ENCODE measurements around the gene AP1M2. TPM values are rescaled to one million over a fixed set of nuclear protein-coding genes. Genes with fewer than 3 reads are reported as not detected.
"Not testable (repeated sequence)": the region's sequence is repeated elsewhere in the genome, so short reads cannot be mapped to it uniquely, and the experiment has no call there.

Gene AP1M2
- polyA plus RNA-seq, 1 donor: 0.86 TPM

DNA sequence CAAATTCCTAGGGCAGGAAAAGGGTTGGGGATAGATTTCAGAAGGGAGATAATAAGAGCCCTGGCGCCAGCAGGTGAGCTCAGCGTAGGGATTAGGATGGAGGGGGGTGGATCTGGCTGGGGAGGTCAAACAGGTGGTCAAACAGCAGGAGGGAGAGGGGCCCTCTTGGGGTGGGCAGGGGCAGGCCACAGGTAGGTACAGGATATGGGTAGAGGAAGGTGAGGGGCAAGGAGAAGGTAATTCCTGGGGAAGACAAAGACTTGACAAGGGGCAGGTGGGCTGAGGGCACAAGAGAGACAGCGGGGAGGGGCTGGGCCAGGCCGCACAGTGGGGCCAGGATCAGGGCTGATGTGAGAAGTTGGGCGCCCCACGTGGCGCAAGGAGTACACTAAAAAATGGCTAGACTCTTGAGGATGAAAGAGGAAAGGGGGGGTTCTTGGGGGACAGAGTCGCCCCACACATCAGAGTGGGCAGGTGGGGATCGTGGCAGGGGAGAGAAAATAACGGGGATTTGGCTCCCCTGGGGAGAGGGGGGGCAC is 22.0 kb downstream of the AP1M2 start:
- DNase-seq: no peak

DNA sequence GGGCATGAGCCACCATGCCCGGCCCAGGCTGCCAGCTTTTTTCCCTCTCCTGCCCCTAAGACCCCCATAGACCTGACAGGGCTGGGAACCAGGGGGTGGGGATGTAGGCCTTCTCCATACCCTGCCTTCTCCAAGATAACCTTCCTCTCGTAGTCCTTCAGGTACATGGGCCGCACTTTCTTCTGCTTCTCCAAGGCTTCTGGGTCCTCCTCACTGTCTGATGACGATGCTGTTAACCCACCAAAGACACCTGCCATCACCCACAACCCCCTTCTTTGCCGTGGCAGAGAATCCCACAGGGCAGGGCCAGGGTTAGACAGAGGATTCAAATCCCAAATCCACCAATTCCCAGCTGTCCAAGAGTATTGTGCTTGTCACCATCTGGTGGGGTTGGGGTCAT is 24.5 kb downstream of the AP1M2 start:
- no peak for DNase-seq

DNA sequence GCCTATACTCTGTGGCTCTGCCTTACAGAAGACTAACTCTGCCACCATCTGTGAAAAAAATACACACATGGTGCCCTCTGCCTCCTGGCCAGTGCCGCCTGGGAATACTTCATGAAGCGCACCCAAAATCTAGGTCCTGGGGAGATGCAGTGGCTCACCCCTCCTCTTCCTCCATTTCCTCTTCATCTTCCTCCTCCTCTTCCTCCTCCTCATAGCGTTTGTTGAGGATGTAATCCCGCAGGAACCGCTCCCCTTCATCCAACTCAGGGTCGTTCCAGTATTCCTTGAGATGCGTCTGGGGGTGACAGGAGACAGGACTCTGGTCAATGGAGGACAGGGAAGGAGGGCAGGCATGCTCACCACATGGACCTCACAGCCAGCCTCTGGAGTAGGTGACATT is 27.0 kb downstream of the AP1M2 start:
- DNase-seq: no peak

DNA sequence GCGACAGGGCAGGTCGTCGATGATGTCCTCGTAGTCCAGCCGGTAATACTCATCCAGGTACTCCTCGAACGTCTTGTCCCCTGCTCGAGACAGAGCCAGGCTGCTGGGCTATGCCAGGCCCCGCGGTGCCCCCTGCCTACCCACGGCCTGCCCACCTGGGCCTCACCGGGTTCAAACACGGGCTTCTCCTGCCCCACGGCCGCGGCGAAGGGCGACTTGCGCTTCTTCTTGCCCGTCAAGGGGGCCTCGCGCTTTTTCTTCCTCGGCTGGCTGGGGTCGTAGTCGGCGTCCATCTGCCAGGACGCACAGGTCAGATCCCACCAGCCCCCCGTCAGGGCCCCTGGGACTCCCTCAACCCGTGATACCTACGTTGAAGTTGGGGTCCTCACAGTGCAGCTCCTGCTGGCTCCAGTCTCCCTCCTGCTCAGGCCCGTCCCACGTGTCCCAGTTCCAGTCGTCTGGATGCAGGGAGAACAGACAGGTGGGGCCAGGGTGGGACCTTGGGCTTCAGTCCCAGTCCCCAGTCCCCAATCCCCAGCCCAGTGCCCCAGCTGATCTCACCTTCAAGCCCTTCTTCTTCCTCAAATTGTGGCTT is 29.4 kb downstream of the AP1M2 start:
- no peak for DNase-seq

DNA sequence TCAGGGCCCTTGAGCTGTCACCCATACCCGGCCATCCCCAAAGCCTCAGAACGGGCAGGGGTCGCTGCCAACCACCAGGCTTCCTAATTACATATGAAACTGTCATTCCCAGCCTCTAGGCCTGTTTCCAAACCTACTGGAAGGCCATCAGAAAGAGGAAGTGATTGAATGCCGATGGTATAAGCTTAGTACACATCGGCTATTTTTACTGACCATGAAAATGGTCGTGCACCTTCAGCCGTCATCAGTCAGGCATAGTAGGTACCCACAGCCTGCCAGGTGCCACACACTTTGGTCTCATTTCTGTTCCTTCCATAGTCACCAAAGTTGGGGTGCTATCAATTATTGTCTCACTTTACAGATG is 31.5 kb downstream of the AP1M2 start:
- no peak for DNase-seq

DNA sequence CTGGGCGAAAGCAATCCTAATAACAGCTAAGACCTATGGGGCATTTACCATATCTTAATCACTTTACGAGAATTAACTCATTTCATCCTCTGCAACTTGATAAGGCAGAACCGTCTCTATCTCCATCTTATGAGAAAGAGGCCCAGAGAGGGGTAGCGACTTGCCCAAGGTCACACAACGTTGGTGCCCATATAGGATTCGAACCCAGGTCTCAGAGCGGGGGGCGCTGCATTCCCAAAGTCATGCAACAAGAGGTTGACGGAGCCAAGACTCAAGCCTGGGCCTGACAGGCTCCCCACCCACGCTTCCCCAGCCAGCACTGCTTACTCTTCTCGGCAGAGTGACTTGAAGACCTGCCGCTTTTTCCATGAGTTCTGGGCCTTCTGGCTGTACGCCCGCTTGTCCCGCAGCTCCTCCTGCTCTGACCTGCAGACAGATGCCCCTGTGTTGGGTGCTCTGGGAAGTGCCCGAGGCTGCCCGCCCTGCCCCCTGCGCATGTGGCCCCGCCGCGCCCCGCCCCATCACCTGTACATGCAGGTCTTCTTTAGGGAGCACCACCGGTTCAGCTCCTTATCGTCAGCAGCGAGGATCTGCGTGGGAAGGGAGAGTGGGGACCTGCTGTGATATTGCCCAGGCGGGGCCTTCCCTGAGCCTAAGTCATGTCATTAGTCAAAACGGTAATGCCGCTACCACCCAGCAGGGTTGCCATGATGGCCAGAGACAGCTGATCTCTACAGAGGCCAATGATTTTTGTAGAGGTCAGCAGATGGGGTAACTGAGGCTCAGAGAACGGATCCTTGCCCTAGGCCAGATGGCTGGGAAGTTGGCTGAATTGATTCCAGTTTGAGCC is 32.1 kb downstream of the AP1M2 start:
- DNase-seq: no peak

DNA sequence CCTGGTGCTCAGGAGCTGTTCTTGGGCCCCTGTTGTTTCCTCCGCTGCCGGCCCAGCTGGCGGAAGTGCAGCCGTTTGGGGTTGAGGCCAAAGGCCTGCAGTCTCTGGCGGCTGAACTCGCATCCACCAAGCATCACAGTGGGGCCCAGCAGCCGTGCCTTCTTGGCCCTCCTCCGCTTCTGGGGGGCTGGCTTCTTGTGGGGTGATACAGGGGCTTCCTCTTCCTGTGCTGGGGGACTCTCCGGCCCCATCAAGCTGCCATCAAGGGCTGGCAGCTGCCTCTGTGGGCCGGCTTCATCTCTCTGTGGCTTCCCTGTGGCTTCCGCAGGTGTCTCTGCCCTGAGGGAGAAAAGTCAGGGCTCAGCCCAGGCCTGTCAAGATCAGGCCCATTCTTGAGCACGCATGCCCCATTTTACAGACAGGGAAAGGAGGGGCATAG is 33.1 kb downstream of the AP1M2 start:
- DNase-seq: no peak

DNA sequence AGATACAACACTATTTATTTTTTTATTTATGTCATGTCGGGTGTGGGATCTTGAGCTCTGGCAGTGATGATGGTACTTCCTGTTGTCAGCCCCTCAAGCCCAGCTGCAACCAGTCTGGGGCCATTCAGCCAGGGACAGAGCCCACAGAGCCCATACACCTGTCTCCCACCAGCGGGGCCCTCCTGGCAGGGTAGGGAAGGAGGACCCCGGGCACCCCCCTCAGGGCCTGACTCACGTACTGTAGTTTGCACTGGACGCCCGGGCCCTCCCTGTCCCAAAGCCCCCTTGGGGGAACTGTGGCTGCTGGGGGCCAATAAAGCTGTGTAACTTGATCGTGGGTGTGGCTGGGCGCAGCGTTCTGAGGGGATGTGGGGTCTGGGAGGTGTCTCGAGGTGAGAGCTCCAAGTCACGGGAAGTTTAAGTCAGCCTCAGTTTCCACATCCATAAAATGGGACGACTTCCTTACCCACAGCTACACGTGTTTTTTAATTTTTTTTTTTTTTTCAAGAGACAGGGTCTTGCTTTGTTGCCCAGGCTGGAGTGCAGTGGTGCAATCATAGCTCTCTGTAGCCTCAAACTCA is 33.9 kb downstream of the AP1M2 start:
- DNase-seq: no peak

DNA sequence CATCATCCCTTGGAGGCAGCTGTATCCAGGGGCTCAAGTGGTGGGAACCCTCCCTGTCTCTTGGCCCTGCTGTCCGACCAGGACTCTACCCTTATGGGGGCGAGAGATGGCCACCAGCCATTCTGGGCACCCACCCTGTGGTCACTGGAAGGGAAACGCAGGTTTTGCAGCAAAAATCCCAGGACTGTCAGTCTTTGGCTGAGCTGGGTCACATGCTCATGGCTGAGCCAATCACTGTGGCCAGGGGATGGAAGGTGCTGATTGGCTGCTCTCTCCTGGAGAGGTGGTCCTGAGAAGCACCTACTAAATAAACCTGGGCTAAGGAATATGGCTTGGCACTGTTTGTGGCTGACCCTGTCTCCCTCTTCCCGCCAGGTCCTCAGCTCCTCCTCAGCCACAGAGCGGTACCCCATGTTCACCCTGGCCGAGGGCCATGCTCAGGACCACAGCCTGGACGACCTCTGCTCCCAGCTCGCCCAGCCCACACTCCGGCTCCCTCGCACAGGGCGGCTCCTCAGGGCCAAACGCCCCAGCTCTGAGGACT is 34.5 kb downstream of the AP1M2 start:
- no peak for DNase-seq

DNA sequence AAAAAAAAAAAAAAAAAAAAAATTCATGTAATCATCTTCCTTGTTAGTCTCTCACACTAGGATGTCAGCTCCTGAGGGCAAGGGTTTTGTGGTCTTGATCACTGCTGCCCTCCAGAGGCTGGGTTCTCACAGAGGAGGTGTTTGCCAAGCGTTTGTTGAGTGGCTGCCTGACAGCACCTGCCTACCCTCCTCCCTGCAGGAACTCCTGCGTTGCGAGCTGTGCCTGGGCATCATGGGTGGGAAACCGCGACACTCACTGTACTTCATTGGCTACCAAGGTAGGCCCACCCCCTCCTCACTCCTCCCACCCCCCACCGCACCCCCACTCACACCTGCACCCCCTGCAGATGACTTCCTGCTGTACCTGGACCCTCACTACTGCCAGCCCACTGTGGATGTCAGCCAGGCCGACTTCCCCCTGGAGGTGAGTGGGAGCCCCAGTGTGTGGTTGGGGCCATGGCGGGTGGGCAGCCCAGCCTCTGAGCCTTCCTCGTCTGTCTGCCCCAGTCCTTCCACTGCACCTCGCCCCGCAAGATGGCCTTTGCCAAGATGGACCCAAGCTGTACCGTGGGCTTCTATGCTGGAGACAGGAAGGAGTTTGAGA is 35.3 kb downstream of the AP1M2 start:
- DNase-seq: no peak

DNA sequence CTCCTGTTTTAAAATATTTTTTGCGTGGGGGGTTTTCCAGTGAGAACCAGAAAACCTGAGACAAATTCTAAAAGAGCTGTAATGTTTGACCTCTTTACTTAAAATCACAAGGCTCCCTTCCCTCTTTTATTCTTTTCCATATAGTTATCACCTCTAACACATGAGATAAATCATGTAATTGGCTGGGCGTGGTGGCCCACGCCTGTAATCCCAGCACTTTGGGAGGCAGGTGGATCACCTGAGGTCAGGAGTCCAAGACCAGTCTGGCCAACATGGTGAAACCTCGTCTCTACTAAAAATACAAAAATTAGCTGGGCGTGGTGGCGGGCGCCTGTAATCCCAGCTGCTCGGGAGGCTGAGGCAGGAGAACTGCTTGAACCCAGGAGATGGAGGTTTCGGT is 36.1 kb downstream of the AP1M2 start:
- not testable (repeated sequence) for DNase-seq

DNA sequence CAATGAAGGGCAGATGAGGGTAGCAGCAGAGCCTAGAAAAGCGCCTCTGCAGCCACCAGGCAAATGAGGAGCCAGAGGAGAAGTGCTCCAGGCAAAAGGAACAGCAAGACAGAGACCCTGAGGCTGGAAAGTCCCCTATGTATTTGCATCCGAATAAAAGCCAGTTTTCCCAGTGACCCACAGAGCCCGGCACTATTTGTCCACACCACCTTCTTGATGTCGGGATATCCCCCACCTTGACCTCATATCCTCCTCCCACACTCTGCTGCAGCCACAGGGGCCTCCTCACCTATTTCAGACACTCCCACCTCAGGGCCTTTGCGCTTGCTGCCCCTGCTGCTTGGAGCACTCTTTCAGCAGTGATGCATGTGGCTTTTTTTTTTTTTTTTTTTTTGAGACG is 36.8 kb downstream of the AP1M2 start:
- DNase-seq: no peak

DNA sequence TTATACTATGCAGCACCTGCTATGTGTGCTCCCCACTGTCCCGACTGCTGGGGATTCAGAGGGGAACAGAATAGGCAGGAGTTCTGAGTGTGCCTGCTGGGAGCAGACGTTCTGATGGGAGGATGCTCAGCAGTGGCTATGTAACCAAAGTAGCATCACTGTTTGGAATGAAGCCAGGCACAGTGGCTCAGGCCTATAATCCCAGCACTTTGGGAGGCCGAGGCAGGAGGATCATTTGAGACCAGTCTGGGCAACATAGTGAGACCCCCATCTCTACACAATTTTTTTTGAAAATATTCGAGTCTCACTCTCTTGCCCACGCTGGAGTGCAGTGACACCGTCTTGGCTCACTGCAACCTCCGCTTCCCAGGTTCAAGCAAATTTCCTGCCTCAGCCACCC is 37.4 kb downstream of the AP1M2 start:
- DNase-seq: no peak

DNA sequence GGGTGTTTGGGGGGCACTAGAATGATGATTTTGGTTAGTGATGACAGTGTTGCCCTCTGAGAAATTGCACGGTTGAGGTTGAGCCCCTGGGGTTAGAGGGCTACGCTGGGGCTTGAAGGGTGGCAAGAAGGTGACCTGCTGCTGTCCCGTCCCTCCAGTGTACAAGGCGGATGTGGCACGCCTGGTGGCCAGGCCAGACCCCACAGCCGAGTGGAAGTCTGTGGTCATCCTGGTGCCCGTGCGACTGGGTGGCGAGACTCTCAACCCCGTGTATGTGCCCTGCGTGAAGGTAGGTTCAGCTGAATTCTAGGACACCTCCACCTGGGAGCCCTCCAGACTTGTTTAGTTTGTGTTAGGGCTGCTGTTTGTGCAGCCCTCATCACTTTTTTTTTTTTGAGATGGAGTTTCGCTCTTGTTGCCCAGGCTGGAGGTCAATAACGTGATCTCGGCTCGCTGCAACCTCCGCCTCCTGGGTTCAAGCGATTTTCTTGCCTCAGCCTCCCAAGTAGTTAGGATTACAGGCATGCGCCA is 38.3 kb downstream of the AP1M2 start:
- DNase-seq: no peak

DNA sequence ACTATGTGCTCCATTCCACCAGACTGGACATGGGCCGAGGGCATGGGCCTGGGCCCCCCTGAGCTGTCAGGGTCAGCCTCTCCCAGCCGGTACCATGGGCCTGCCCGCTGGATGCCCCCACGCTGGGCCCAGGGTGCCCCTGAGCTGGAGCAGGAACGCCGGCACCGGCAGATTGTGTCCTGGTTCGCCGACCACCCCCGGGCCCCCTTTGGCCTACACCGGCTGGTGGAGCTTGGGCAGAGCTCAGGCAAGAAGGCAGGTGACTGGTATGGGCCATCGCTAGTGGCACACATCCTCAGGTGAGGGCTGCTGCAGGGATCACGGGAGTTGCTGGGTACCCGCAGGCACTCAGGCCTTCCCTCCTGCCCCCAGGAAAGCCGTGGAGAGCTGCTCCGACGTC is 40.3 kb downstream of the AP1M2 start:
- DNase-seq: no peak

DNA sequence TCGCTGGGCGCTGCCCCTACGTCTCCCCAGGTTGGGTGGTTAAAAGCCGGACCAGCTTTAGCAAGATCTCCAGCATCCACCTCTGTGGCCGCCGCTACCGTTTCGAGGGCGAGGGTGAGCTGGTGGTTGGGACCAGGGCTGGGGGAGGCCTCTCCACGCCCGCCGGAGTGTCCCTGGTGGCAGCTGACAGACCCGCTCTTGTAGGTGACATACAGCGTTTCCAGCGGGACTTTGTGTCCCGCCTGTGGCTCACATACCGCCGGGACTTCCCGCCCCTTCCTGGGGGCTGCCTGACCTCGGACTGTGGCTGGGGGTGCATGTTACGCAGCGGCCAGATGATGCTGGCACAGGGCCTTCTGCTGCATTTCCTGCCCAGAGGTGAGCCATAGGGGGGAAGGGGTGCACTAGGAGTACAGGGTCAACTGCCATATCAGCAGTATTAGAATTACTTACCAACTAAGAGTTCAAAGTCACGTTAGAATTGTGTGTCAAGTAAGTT is 42.3 kb downstream of the AP1M2 start:
- DNase-seq: no peak

DNA sequence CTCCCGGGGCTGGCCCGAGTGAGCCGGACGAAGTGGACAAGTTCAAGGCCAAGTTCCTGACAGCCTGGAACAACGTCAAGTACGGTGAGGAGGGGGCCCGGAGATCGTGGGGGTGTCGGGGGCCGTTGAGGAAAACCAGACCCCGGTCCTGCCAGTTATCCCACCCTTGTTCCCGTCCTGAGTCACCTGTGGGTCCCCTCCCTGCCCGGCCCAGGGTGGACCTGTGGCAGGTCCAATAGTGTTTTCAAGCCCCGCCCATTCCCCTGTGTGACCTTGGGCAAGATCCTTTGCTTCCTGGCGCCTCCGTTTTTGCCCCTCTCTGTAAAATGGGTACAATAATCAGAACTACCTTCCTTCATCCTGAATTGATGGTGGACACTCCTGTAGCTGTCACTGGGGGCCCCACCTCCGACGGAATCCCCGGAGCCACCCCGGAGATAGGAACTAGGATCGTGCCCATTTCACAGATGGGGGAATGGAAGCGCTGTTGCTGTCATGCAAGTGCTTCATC is 42.8 kb downstream of the AP1M2 start:
- DNase-seq: no peak

DNA sequence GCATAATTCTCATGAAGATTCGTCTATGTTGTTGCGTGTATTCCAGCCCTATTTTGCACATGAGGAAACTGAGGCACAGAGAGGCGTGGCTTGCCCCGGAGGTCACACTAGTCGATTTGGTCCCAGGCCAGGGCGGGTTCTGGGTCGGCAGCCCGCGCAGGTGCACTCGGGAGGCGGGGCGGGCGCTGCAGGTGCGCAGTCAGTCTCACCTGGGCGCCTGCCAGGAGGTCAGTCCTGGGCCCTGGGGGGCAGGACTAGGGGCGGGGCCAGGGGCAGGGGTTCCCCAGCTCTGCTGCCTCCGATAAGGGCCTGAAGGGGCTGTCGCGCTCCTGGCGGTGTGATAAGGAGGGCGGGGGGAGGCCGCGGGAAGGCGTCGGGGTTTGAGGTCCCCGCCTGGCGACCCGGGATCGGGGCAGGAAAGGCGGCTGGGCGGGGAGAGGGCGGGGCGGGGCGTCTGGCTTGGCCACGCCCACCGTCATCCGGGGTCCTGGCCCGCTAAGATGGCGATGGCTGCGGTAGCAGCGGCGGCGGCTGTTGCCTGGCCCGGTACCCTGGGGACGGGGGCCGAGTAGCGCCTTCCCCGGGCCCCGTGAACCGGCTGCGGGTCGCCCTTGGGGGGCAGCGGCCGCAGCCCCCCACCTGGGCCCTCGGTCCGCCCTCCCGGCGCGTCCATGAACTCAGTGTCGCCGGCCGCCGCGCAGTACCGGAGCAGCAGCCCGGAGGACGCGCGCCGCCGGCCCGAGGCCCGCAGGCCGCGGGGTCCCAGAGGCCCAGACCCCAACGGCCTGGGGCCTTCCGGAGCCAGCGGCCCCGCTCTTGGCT is 43.5 kb downstream of the AP1M2 start, which contains the start of gene ATG4D:
Gene ATG4D, plus strand, starts transcription at position 485 of the 822 bp plus-strand sequence. Its CDS starts 187 bp downstream, at position 672.
- peak; percentile 71 for DNase-seq

DNA sequence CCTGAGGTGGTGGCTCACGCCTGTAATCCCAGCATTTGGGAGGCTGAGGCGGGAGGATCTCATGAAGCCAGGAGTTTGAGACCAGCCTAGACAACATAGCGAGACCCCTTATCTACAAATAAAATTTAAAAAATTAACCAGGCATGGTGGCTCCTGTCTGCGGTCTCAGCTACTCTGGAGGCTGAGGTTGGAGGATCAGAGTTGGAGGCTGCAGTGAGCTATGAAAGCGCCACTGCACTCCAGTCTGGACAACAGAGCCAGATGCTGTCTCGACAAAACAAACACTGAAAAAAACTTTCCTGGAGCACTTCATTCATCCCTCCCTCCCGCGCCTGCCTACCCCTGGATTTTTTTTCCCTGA is 44.1 kb downstream of the AP1M2 start:
- DNase-seq: no peak

DNA sequence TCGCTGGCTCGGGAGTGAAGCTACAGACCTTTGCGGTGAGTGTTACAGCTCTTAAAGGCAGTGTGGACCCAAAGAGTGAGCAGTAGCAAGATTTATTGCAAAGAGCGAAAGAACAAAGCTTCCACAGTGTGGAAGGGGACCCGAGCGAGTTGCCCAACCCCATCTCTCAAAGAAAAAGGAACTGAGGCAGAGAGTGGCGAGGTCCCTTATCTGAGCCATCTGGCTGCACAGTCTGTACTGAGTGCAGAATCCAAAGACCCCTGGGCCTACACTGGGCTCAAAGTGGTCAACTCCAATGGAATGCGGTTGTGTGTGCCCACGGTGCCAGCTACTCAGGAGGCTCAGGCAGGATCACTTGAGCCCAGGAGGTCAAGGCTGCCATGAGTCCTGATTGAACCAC is 48.1 kb downstream of the AP1M2 start:
- not testable (repeated sequence) for DNase-seq
